Activated naive CD8-positive, alpha-beta T cell treated with anti-CD3 and anti-CD28 coated beads, Interleukin-2, amount 50 U/mL, for 24 hours (primary cell): ENCODE data around the gene LCN12.

Experiments
- ATAC-seq: fragments of 150-1000 bp; cut with Tn5 transposase; one replicate; pipeline ENCODE4 v1.10.0; 2021
- DNase-seq: peaks from one replicate; pipeline ENCODE4 v3.0.0; 2021
- H3K27ac Mint-ChIP-seq: one replicate; pipeline ENCODE4 v1.8.0; 2021; ENCODE audit warnings: mild to moderate bottlenecking, mixed read lengths
- H3K27me3 Mint-ChIP-seq: one replicate; pipeline ENCODE4 v1.8.0; 2021; ENCODE audit warnings: mixed read lengths
- H3K36me3 Mint-ChIP-seq: one replicate; pipeline ENCODE4 v1.8.0; 2021; ENCODE audit warnings: low read depth, mixed read lengths
- H3K4me1 Mint-ChIP-seq: one replicate; pipeline ENCODE4 v1.8.0; 2021; ENCODE audit warnings: mixed read lengths
- H3K4me3 Mint-ChIP-seq: one replicate; pipeline ENCODE4 v1.8.0; 2021; ENCODE audit warnings: mild to moderate bottlenecking, moderate library complexity, mixed read lengths
- H3K9me3 Mint-ChIP-seq: one replicate; pipeline ENCODE4 v1.8.0; 2021; ENCODE audit warnings: mixed read lengths

LCN12 gene, protein sequence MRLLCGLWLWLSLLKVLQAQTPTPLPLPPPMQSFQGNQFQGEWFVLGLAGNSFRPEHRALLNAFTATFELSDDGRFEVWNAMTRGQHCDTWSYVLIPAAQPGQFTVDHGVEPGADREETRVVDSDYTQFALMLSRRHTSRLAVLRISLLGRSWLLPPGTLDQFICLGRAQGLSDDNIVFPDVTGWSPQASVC

DNA sequence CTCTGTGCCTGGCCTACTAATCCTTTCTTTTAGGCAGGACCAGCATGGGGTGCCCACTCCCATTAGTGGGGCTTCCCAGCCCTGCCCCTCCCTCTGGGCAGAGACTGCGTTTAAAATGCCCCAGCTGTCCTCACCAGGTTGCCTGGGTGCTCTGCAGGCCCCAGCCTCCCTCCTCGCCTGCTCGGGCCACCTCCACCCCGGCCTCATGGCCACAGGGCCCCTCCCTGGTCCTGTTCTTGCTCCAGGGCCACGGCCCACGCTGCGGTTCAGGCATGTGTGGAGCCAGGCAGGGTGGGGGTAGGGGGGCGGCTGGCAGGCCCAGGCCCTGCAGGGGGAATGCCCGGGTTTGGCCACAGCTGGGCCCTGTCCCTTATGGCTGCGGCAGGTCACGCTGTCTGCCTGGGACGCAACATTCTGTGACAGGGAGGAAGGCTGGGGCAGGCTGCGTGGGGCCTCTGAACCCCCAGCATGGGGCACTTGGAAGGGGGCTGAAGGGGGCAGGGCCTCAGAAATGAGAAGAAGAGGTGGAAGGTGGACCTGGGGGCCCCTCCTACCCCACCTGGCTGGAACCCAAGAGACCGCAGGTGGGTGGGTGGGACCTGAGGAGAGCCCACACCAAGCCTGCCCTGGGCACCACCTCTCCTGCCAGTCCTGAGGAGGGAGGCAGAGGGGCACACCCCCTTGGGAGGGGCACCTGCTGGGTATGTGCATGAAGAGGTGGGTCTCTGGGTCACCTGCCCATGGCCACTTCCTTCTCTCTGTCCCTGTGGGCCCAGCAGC lies at the start of gene LCN12:
Gene LCN12 (plus strand): TSS at position 733 of the 780 bp plus-strand sequence. CDS start 55 bp downstream, outside the sequence.
- Mint-ChIP-seq H3K4me3 (no peak within 1 kb of the TSS), H3K4me1 (peaks cover 8% of the 10 kb centered on the region), H3K27ac (no peak within 1 kb of the TSS), H3K36me3 (peaks cover 2% of the 10 kb centered on the region), H3K9me3 (peaks cover 3% of the 10 kb centered on the region), H3K27me3 (no peaks in the 10 kb centered on the region)
- ATAC-seq (no peak), DNase-seq (no peak)

- H3K4me3 Mint-ChIP-seq: no peak overlapping the region
- no peaks in the 10 kb centered on the region for H3K27me3 Mint-ChIP-seq
- DNase-seq (no peak), ATAC-seq (no peak)
- no peaks in the 10 kb centered on the region for H3K9me3 Mint-ChIP-seq
- H3K27ac Mint-ChIP-seq: peak overlapping the region; percentile 87
- peaks cover 38% of the 10 kb centered on the region for H3K36me3 Mint-ChIP-seq
- H3K4me1 Mint-ChIP-seq: peaks cover 50% of the 10 kb centered on the region
These were observed 49.0 kb upstream of the LCN12 start for GRCh38 chr9:136903041-136903554.

DNA sequence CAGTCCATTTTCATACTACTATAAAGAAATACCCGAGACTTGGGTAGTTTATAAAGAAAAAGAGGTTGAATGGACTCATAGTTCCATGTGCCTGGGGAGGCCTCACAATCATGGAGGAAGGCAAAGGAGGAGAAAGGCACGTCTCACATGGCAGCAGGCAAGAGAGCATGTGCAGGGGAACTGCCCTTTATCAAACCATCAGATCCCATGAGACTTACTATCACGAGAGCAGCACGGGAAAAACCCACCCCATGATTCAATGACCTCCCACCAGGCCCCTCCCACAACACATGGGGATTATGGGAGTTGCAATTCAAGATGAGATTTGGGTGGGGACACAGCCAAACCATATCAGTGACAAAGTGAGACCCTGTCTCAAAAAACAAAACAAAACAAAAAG lies 45.8 kb upstream of the LCN12 start:
- ATAC-seq: no peak
- Mint-ChIP-seq H3K27ac (peak overlapping the region; percentile 54), H3K9me3 (no peaks in the 10 kb centered on the region), H3K27me3 (no peaks in the 10 kb centered on the region), H3K4me1 (peaks cover 39% of the 10 kb centered on the region), H3K36me3 (peaks cover 38% of the 10 kb centered on the region), H3K4me3 (no peak overlapping the region)
- peak; percentile 12 for DNase-seq

GRCh38 chr9:136907011-136907914 lies 44.8 kb upstream of the LCN12 start:
- H3K4me3 Mint-ChIP-seq: no peak overlapping the region
- ATAC-seq (no peak), DNase-seq (no peak)
- H3K9me3 Mint-ChIP-seq: no peaks in the 10 kb centered on the region
- H3K36me3 Mint-ChIP-seq: peaks cover 38% of the 10 kb centered on the region
- H3K27me3 Mint-ChIP-seq: no peaks in the 10 kb centered on the region
- no peak overlapping the region for H3K27ac Mint-ChIP-seq
- peaks cover 29% of the 10 kb centered on the region for H3K4me1 Mint-ChIP-seq

- H3K4me3 Mint-ChIP-seq: no peak overlapping the region
- H3K27ac Mint-ChIP-seq: no peak overlapping the region
These were observed 41.7 kb upstream of the LCN12 start for GRCh38 chr9:136910197-136910900.

DNA sequence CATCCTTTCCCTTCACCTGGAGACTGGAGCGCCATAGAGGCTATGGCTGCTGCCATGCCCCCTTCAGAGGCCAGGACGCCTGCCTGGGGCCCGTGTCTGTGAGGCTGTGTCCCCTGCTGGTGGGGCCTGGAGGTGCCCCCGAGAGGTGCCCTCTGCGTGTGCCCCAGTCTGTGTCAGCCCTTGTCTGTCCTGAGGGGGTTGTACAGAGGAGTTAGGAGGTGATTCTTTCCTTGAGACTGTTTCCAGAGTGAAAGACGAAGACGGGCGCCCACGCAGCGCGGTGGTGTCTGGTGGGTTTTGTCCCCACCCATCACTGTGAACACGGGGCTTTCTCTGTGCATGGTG lies 41.2 kb upstream of the LCN12 start:
- Mint-ChIP-seq H3K4me1 (peaks cover 6% of the 10 kb centered on the region), H3K4me3 (no peak overlapping the region), H3K9me3 (no peaks in the 10 kb centered on the region), H3K27ac (no peak overlapping the region), H3K27me3 (no peaks in the 10 kb centered on the region), H3K36me3 (peaks cover 33% of the 10 kb centered on the region)
- ATAC-seq: peak; percentile 24
- DNase-seq: no peak

More at GRCh38 chr9:136910197-136910900, 41.7 kb upstream of the LCN12 start:
- Mint-ChIP-seq H3K4me1 (peaks cover 6% of the 10 kb centered on the region), H3K9me3 (no peaks in the 10 kb centered on the region), H3K36me3 (peaks cover 33% of the 10 kb centered on the region), H3K27me3 (no peaks in the 10 kb centered on the region)
- DNase-seq (no peak), ATAC-seq (no peak)

DNA sequence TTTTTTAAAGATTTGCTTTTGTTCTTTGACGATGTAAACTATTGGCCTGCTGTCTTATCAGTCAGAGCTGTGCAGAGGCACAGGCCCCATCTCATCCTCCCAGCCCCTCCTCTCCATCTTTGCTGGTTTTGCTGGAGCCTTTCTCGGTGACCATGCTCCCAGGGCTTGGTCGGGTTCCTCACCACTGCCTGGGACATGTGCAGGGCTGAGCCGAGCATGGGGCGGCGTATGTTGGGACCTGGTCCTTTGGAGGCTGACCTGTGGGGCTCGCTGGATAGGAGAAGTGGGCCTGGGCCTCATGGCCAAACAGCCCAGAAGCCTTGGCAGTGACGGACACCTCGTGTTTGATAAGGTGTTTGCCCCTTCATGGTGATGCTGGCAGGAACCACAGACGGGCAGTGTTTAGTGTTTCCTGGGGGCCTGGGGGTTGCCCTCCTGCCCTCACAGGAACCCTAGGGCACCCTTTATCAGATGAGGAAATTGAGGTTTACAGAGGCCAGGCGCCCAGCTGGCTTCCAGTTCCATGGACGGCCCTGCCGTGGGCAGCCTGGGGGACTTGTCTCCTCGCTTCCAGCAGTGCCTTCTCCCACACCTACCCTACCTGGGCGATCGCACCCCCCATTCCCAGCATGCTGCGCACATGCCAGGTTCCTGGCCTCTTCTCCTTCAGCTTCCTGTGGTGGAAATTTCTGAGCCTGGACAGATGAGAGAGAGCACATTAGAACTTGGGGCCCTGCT lies 38.2 kb upstream of the LCN12 start:
- no peak overlapping the region for H3K4me3 Mint-ChIP-seq
- H3K36me3 Mint-ChIP-seq: peaks cover 38% of the 10 kb centered on the region
- H3K4me1 Mint-ChIP-seq: peaks cover 2% of the 10 kb centered on the region
- DNase-seq (no peak), ATAC-seq (no peak)
- no peaks in the 10 kb centered on the region for H3K27me3 Mint-ChIP-seq
- H3K27ac Mint-ChIP-seq: no peak overlapping the region
- no peaks in the 10 kb centered on the region for H3K9me3 Mint-ChIP-seq

- Mint-ChIP-seq H3K27me3 (no peaks in the 10 kb centered on the region), H3K36me3 (peaks cover 40% of the 10 kb centered on the region)
These were observed 36.3 kb upstream of the LCN12 start for GRCh38 chr9:136915632-136916329.

DNA sequence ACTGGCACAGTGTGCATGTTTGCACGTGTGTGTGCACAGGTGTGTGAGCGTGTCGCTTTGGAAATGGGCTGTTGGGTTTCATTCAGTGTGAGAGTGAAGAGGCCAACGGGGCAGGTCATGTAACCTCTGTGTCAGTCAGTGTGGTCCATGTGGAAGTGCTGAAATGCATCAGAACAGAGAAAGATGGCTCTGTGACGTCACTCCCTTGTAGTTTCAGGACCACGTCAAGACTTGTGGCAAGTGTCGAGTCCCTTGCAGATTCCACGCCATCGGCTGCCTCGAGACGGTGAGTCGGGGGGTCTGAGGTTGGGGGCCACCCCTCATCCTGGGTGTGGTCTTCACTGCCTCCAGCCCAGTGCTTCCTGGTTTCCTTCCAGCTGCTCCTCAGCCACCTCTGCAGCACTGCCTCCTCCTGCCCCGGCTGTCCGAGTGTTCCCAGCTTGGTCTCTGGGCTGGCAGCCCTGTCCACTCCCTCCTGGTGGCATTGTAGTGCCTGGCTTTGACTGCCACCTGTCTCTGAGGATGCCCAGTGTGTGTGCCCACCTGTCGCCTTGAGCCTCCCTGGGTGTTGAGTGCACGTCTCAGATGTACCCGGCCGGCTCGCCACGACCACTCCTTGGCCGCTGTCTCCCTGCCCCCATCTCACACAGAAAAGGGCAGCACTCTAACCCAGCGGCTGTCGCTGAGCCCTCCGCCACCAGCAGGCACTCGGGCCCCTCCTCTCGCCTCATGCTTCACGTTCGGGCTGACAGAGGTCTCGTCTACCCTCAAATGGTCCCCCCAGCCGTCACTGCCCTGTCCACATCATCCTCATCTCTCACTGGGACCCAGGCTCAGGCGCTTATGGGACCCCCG lies 35.5 kb upstream of the LCN12 start:
- H3K9me3 Mint-ChIP-seq: no peaks in the 10 kb centered on the region

More at GRCh38 chr9:136915632-136916329, 36.3 kb upstream of the LCN12 start:
- DNase-seq: no peak
- H3K4me3 Mint-ChIP-seq: no peak overlapping the region
- ATAC-seq: no peak
- no peaks in the 10 kb centered on the region for H3K9me3 Mint-ChIP-seq
- peaks cover 2% of the 10 kb centered on the region for H3K4me1 Mint-ChIP-seq
- H3K27ac Mint-ChIP-seq: no peak overlapping the region

GRCh38 chr9:136917902-136918301 lies 34.2 kb upstream of the LCN12 start:
- no peak for ATAC-seq
- no peak for DNase-seq
- H3K4me3 Mint-ChIP-seq: no peak overlapping the region
- H3K4me1 Mint-ChIP-seq: peaks cover 2% of the 10 kb centered on the region
- H3K27ac Mint-ChIP-seq: no peak overlapping the region
- peaks cover 39% of the 10 kb centered on the region for H3K36me3 Mint-ChIP-seq
- no peaks in the 10 kb centered on the region for H3K9me3 Mint-ChIP-seq
- H3K27me3 Mint-ChIP-seq: no peaks in the 10 kb centered on the region

More for the DNA sequence above, 35.5 kb upstream of the LCN12 start:
- no peak overlapping the region for H3K4me3 Mint-ChIP-seq
- no peak for ATAC-seq
- H3K4me1 Mint-ChIP-seq: peaks cover 2% of the 10 kb centered on the region
- no peaks in the 10 kb centered on the region for H3K27me3 Mint-ChIP-seq
- DNase-seq: no peak
- peaks cover 39% of the 10 kb centered on the region for H3K36me3 Mint-ChIP-seq
- H3K27ac Mint-ChIP-seq: no peak overlapping the region

DNA sequence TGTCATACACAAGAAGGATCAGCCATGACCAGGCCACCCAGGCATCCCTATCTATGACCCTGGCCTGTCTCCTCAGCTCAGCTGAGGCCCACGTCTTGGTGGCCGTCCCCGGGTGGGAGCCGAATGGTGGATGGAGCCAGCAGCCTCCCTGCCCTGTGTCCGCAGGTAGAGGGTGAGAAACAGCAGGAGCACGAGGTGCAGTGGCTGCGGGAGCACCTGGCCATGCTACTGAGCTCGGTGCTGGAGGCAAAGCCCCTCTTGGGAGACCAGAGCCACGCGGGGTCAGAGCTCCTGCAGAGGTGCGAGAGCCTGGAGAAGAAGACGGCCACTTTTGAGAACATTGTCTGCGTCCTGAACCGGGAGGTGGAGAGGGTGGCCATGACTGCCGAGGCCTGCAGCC lies 32.0 kb upstream of the LCN12 start:
- ATAC-seq (no peak), DNase-seq (no peak)
- Mint-ChIP-seq H3K4me1 (peaks cover 2% of the 10 kb centered on the region), H3K4me3 (no peak overlapping the region), H3K36me3 (peaks cover 38% of the 10 kb centered on the region), H3K27me3 (no peaks in the 10 kb centered on the region), H3K9me3 (no peaks in the 10 kb centered on the region), H3K27ac (no peak overlapping the region)

GRCh38 chr9:136920734-136921231 lies 31.3 kb upstream of the LCN12 start:
- peaks cover 34% of the 10 kb centered on the region for H3K36me3 Mint-ChIP-seq
- no peaks in the 10 kb centered on the region for H3K27me3 Mint-ChIP-seq
- ATAC-seq: no peak
- no peak overlapping the region for H3K4me3 Mint-ChIP-seq
- H3K4me1 Mint-ChIP-seq: no peaks in the 10 kb centered on the region
- H3K9me3 Mint-ChIP-seq: no peaks in the 10 kb centered on the region
- no peak overlapping the region for H3K27ac Mint-ChIP-seq
- no peak for DNase-seq
